Retinal pigment epithelial cell (primary cell): ENCODE results near the gene TINCR.
A peak's percentile ranks its signal among the peaks of the same experiment; 100 is the strongest.

Experiments
- DNase-seq: peaks from one replicate; pipeline ENCODE4 v3.0.0-alpha.2; 2010; ENCODE audit warnings: low read depth
- H3K4me3 ChIP-seq: 2 replicates; pipeline ENCODE4 v1.5.1; 2011; ENCODE audit warnings: mild to moderate bottlenecking, low read length, control low read depth, moderate library complexity
- TF ChIP-seq, protein P1 (sequence below): conservative IDR thresholded peaks from 2 replicates; pipeline ENCODE4 v1.5.1; 2011; ENCODE audit warnings: low read depth, low read length, control low read depth, inconsistent platforms

The TINCR gene

GRCh38 chr19:5515737-5516136 lies 52.0 kb downstream of the TINCR start:
- TF ChIP-seq, protein P1, sequence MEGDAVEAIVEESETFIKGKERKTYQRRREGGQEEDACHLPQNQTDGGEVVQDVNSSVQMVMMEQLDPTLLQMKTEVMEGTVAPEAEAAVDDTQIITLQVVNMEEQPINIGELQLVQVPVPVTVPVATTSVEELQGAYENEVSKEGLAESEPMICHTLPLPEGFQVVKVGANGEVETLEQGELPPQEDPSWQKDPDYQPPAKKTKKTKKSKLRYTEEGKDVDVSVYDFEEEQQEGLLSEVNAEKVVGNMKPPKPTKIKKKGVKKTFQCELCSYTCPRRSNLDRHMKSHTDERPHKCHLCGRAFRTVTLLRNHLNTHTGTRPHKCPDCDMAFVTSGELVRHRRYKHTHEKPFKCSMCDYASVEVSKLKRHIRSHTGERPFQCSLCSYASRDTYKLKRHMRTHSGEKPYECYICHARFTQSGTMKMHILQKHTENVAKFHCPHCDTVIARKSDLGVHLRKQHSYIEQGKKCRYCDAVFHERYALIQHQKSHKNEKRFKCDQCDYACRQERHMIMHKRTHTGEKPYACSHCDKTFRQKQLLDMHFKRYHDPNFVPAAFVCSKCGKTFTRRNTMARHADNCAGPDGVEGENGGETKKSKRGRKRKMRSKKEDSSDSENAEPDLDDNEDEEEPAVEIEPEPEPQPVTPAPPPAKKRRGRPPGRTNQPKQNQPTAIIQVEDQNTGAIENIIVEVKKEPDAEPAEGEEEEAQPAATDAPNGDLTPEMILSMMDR: peak; percentile 35
- DNase-seq: no peak
- no peak overlapping the region for H3K4me3 ChIP-seq

DNA sequence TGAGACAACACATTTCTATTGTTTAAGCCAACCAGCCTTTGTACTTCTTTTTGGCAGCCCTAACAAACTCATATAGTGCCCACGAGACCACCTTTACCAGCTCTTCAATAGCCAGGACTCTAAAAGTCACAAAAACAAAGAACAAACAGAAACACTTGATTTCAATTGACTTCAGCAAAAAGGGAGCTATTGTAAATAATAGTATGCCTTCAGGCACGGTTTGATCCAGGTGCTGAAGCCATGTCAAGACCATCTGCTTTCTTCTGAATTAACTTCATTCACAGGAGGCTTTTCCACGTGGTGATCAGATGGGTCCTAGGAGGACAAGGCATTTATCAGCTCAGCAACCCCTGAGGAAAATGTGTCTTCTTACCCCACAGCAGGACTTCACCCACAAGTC lies 53.8 kb downstream of the TINCR start:
- TF ChIP-seq, protein P1: no peak
- no peak overlapping the region for H3K4me3 ChIP-seq

GRCh38 chr19:5512715-5513114 lies 55.0 kb downstream of the TINCR start:
- H3K4me3 ChIP-seq: no peak overlapping the region
- DNase-seq: no peak
- TF ChIP-seq, protein P1: no peak

More for the DNA sequence above, 53.8 kb downstream of the TINCR start:
- no peak for DNase-seq
